ENCODE measurements around the gene EPS8.

GRCh38 chr12:15722951-15723350, 66.2 kb downstream of the EPS8 start:
- TF ChIP-seq CTCF (IDR thresholded peaks at IDR 0.05), result no peak
- no peak for TF ChIP-seq POLR2A (IDR thresholded peaks at IDR 0.05)

Measured in lower leg skin (tissue), 3 donors.